ENCODE results near the gene FAM53B.

Gene FAM53B

GRCh38 chr10:124637091-124637700 lies 107.0 kb downstream of the FAM53B start:
- TF ChIP-seq CTCF (IDR thresholded peaks at IDR 0.05; ENCODE audit: control insufficient read depth, insufficient read depth, low read depth, low read length, missing control alignments), result no peak
- no peak for DNase-seq (ENCODE audit: low read depth)
- no peak overlapping the region for H3K4me3 ChIP-seq (ENCODE audit: control insufficient read depth, low read depth, low read length)

- DNase-seq (ENCODE audit: low read depth), result no peak
- TF ChIP-seq CTCF (IDR thresholded peaks at IDR 0.05; ENCODE audit: control insufficient read depth, insufficient read depth, low read depth, low read length, missing control alignments), result no peak
- no peak overlapping the region for H3K4me3 ChIP-seq (ENCODE audit: control insufficient read depth, low read depth, low read length)
Measured at GRCh38 chr10:124636271-124636995, 107.7 kb downstream of the FAM53B start.

GRCh38 chr10:124632566-124632965 lies 111.6 kb downstream of the FAM53B start:
- H3K4me3 ChIP-seq (ENCODE audit: control insufficient read depth, low read depth, low read length), result no peak overlapping the region
- no peak for DNase-seq (ENCODE audit: low read depth)
- no peak for TF ChIP-seq CTCF (IDR thresholded peaks at IDR 0.05; ENCODE audit: control insufficient read depth, insufficient read depth, low read depth, low read length, missing control alignments)

GRCh38 chr10:124632064-124632531 lies 112.1 kb downstream of the FAM53B start:
- no peak overlapping the region for H3K4me3 ChIP-seq (ENCODE audit: control insufficient read depth, low read depth, low read length)
- no peak for TF ChIP-seq CTCF (IDR thresholded peaks at IDR 0.05; ENCODE audit: control insufficient read depth, insufficient read depth, low read depth, low read length, missing control alignments)
- DNase-seq (ENCODE audit: low read depth), result no peak

- TF ChIP-seq CTCF (IDR thresholded peaks at IDR 0.05; ENCODE audit: control insufficient read depth, insufficient read depth, low read depth, low read length, missing control alignments), result no peak
- DNase-seq (ENCODE audit: low read depth), result no peak
- H3K4me3 ChIP-seq (ENCODE audit: control insufficient read depth, low read depth, low read length), result no peak overlapping the region
Measured at GRCh38 chr10:124630551-124630950, 113.6 kb downstream of the FAM53B start.

GRCh38 chr10:124629842-124630241 lies 114.3 kb downstream of the FAM53B start:
- TF ChIP-seq CTCF (IDR thresholded peaks at IDR 0.05; ENCODE audit: control insufficient read depth, insufficient read depth, low read depth, low read length, missing control alignments), result no peak
- H3K4me3 ChIP-seq (ENCODE audit: control insufficient read depth, low read depth, low read length), result no peak overlapping the region
- DNase-seq (ENCODE audit: low read depth), result no peak
